NCI-H2171 (cell line): ENCODE measurements around the gene LRRC26.
A peak's percentile ranks its signal among the peaks of the same experiment; 100 is the strongest.

Experiments used
- DNase-seq: peaks from one replicate; lab custom pipeline; 2025; lab: John Stamatoyannopoulos, UW

The LRRC26 gene

DNA sequence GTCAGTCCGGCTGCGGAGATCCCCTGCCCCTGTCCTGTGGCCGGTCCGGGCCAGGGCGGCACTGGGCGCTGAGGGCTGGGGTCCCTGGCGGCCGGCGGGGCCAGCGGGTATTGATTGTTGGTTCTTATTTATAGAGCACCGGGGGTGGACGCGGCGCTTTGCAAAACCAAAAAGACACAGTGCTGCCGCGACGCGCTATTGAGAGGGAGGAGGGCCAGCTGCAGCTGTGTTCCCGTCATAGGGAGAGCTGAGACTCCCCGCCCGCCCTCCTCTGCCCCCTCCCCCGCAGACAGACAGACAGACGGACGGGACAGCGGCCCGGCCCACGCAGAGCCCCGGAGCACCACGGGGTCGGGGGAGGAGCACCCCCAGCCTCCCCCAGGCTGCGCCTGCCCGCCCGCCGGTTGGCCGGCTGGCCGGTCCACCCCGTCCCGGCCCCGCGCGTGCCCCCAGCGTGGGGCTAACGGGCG, 2.5 kb downstream of the LRRC26 start:
- DNase-seq = no peak

DNA sequence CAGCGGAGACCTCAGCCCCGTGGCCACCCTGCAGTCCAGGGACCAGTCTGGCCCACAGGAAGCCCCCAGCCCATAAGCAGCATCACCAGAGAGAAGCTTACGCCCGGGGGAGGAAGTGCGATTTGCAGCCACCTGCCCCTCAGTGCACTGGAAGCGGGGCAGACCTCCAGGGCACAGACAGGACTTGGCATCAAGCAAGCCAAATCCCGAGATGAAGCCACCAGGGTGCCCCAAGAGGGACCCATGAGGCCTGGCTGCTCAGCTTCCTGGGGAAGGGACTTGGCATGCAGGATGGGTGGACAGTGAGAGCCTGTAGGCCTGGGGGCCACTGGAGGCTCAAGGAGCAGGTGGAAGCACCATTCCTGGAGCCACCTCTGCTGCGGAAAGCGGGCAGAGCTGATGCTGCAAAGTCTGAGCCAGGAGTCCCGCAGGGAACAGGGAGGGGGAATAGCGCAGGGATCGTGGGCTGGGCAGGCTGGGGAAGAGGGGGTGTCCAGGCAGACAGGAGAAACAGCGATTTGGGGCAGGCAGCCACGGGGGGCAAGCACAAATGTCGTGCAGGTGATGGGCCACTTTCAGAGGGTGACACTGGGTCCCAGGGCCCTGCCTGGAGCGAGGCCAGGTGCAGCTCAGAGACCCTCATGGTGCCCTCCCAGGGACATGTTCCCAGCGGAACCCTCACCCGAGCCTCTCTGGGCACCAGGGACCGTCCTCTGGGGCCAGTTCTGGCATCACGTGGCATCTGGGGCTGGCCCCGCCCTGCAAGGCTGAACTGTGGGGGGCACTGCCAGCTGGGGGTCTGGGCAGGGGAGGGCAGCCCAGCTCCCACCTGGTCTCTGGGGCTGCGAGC, 3.2 kb downstream of the LRRC26 start:
- no peak for DNase-seq

DNA sequence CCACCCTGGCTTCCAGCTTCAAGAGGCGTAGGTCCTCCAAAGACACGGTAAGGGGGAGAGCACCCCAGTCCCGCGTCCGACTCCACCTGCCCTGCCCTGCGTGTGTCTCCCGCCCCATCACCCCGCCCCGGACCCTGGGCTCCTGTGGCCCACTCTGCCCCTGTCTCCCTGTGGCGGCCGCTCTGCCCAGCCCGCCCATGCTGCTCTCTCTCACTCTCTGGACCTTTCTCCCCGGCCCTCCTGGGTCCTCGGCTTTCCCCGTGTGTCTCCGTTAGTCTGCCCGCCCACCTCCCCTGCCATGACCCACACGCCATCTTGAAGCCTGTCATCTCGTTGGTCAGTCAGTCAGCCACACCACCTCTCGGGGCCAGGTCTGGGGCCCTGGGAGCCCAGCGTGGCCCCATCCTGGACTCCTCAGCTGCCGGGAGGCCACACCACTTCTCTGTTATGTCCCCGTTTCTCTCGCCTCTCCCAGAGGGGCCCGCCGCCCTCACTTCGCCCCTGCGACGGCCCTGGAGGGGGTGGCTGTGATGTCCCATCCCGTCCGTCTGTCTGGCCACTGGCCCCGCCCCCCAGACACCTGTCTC, 4.5 kb downstream of the LRRC26 start:
- no peak for DNase-seq

DNA sequence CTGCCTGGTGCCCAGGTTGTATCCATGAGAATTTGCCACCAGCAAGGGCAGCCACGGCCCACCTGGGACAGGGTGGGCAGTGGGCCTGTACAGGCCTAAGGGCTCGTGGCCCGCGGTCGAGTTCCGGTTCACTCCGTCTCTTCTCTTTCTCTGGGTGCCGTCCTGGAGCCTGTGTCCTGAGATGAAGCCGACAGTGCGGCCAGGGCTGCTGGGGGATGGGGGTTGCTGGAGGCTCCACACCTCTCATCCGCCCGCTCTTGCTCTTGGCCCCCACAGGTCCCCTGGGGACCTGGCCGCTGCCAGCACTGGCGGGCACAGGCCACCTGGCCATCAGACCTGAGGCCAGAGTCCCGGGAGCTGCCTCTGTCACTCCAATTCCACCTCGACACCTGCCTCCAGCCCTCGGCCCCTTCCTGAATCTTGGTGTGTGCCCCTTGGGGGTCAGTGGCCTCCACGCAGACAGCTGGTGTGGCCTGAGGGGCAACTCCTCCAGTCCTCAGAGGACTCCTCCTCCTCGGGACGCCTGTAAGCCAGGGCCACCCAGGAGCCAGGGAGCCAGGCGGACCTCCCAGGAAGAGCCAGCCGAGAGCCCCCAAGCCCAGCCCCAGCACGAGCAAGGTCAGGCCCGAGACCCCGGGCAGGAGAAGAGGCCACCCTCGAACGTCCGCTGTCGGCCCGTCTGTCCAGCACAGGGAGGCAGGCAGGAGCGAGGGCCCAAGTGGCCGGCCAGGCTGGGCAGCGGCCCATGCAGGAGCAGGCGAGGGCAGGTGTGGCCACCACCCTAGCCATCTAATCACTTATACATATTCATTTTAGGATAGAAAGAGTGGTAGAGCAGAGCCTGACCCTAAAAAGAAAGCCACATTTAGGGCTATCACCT, 5.2 kb downstream of the LRRC26 start:
- no peak for DNase-seq

DNA sequence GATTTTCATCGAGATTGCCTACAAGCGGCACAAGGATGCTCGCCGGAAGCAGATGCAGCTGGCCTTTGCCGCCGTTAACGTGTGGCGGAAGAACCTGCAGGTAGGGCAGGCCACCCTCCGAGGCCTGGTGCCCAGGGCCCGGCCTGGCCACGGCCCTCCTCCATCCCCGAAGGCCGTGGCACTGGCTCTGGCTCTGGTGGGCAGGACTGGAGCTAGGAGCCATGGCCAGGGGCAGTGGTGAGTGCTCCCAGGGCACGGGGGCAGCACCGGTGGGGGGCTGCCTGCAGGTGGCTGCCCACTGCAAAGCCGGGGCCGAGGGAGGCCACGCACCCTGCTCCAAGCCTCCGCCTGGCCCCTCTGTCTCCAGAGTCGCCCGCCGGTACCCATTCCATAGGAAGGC, 6.0 kb downstream of the LRRC26 start:
- DNase-seq = no peak

DNA sequence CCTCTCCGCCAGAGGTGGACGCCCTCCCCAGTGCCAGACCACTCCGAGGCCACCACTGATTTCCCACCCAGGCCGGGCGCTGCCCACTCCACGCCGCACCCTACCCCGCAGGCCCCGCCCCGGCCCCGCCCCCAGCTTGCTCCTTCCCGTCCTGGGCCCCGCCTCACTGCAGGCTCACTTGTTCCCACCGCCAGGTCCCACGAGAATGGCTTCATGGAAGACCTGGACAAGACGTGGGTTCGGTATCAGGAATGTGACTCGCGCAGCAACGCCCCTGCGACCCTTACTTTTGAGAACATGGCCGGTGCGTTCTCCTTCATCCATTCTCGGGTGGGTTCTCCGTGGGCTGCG, 6.5 kb downstream of the LRRC26 start:
- no peak for DNase-seq

DNA sequence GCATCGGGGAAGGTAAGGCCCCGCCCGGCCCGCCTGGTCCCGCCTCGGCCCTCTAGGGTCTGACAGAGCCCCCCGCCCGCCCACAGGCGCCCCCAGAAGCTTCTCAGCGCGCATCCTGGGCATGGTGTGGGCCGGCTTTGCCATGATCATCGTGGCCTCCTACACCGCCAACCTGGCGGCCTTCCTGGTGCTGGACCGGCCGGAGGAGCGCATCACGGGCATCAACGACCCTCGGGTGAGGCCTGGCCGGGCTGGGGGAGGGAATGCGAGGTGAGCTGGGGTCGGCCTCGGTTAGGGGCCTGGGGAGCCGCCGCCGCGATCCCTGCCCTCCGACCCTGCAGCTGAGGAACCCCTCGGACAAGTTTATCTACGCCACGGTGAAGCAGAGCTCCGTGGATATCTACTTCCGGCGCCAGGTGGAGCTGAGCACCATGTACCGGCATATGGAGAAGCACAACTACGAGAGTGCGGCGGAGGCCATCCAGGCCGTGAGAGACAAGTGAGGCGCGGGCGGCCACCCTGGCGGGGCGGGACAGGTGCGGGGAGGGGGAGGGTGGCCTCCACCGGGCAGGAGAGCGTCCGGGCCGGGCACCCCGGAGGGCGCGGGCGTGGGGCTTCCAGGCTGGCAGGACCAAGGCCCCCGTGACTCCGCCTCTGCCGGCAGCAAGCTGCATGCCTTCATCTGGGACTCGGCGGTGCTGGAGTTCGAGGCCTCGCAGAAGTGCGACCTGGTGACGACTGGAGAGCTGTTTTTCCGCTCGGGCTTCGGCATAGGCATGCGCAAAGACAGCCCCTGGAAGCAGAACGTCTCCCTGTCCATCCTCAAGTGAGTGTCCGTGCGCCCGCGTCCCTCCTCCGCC, 7.1 kb downstream of the LRRC26 start:
- peak; percentile 63 for DNase-seq

DNA sequence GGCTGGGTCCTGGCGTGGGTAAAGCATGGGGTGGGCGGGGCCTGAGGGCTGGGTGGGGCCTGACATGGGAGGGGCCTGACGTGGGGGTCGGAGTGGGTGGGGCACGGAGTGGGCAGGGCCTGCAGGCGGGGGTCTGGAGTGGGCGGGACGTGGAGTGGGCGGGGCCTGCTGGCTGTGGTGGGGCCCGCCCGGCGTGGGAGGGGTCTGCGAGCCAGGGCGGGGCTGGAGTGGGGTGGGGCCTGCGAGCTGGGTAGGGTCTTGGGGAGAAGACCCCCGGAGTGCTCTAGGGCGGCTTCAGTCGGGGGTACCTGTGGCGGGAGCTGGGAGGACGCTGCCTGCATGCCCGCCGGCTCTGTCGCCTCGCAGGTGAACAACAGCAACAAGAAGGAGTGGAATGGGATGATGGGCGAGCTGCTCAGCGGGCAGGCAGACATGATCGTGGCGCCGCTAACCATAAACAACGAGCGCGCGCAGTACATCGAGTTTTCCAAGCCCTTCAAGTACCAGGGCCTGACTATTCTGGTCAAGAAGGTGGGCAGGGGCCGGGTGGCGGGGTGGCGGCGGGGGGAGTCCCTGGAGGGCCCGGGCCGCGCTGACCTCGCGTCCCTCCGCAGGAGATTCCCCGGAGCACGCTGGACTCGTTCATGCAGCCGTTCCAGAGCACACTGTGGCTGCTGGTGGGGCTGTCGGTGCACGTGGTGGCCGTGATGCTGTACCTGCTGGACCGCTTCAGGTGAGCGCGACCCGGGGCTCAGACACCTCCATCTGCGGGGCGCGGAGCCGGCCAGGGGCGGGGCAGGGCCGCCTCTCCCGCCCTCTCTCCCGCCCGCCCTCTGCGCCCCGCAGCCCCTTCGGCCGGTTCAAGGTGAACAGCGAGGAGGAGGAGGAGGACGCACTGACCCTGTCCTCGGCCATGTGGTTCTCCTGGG, 8.0 kb downstream of the LRRC26 start:
- DNase-seq = no peak

DNA sequence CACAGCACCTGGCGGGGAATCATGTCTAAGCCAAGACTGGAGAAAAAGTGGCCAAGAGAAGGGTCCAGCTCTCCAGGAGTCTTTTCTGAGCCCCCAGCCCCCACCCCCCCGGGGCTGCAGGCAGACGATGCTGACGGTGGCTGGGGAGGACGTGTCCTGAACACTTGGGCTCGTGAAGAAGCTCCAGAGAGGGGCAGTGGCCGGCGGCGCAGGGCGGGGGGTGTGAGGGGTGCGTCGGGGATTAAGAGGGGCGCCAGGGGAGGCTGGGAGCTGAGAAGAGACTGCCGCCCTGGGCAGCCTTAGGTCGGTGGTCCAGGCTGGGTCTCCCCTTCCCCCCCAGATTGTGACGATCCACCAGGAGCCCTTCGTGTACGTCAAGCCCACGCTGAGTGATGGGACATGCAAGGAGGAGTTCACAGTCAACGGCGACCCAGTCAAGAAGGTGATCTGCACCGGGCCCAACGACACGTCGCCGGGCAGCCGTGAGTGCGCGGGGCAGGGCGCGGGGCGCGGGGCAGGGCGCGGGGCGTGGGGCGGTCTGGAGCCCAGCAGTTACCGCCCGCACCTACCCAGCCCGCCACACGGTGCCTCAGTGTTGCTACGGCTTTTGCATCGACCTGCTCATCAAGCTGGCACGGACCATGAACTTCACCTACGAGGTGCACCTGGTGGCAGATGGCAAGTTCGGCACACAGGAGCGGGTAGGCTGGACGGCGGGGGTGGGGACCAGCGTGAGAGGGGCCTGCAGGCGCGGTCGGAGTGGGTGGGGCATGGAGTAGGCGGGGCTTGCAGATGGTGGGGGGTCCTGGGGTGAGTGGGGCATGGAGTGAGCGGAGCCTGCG, 8.9 kb downstream of the LRRC26 start:
- peak; percentile 99 for DNase-seq

DNA sequence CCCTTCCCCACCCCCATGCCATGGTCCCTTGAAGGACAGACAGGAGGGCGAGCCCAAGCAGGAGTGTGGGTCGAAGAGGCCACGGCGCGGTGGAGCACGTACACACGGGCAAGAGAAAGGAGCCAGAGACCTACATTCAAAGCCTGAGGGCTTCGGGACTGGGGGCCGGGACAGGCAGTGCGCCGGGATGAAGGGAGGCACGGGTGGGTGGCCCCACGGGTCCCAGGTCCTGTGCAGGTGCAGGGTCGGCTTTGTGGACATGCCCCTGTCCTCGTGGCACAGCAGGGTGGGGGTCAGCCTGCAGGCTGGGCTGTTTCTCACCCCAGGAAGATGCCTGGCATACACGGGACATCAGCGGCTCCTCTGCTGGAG, 9.8 kb downstream of the LRRC26 start:
- DNase-seq = no peak

DNA sequence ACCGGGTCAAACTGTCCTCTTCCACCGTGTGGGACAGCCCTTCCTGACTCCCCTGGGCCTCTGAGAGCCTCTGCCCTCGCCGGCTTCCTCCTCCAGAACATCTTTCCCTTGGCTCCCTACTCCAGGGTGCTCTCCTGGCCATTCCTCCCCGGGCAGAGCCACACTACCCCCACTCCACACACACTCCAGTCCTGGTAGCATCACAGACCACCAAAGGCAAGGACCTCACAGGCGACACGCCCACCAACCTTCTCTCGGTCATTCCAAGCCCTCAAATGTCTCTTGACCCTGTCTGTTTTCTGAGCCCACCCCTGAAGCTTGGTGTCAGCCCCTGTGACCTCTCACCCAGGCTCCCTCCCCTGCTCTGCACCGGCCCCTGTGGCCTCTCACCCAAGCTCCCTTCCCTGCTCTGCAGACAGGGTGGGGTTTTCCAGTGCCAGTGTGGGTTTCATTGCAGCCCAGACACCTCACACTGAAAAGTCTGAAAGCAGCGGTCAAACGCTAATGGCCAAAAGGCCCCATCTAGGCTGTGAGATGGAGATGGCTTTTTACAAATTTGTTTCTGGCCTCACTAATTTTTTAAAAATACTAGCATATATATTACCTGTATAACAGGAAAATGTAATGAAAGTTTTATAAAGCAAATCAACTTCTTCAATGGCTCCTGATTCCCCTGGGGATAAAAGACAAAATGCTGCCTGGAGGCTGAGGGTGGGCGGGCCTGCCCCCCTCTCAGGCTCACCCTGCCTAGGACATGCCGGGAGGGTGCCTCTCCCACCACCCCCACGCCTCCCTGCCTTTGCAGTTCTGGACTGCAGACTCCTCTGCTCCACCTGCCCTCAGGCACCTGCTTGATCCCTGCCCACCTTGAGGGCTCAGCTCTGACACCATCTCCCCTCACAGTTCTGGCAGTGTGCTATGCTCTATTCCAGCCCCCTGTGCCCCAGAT, 10.5 kb downstream of the LRRC26 start:
- no peak for DNase-seq

DNA sequence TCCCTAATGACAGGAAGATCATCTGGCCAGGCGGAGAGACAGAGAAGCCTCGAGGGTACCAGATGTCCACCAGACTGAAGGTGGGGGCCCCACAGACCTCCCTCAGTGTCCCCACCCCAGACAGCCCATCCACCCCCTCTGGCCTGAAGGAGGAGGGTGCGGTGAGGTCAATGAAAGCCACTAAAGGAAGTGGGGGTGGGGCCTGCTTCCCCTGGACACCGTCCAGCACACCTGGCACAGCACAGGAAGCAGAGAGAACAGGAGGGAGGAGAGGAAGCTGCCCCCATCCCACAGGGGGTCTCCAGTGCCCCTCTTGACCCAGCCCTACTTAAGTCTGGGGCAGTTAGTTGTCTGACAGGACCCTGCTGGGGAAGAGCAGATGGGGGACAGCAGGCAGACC, 11.2 kb downstream of the LRRC26 start:
- no peak for DNase-seq

DNA sequence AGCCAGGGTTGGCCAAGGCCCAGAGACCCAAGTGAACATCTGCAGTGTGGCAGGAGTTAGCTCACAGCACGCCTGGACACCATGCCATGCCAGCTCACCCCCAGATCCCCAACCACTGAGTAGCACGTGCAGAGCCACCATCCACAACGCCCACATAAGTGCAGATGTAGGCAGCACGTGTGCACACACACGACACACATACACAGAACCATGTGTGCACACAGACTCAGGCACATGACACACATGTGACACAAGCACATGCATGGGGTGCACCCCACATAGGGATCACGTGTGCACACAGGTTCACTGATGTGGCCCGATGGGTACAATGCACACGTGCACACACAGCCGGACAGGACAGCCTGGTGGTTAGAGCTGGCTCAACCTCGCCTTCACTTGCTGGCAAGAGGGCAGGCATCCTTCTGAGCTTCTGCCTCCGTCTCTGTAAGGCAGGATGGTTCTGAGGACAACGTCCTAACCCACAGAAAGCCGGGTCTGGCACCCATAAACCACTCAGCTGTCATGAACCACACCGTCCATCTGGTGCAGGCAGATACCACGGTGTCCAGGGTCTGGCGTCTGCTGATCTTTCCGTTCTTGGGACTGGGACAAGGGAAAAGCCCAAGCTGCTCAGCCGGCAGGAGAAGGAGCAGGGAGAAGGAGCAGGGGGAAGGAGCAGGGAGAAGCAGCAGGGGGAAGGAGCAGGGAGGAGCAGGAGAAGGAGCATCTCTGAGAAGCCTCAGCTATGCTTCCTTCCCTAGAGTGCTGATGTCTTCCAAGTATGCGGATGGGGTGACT, 12.0 kb downstream of the LRRC26 start:
- DNase-seq = no peak

DNA sequence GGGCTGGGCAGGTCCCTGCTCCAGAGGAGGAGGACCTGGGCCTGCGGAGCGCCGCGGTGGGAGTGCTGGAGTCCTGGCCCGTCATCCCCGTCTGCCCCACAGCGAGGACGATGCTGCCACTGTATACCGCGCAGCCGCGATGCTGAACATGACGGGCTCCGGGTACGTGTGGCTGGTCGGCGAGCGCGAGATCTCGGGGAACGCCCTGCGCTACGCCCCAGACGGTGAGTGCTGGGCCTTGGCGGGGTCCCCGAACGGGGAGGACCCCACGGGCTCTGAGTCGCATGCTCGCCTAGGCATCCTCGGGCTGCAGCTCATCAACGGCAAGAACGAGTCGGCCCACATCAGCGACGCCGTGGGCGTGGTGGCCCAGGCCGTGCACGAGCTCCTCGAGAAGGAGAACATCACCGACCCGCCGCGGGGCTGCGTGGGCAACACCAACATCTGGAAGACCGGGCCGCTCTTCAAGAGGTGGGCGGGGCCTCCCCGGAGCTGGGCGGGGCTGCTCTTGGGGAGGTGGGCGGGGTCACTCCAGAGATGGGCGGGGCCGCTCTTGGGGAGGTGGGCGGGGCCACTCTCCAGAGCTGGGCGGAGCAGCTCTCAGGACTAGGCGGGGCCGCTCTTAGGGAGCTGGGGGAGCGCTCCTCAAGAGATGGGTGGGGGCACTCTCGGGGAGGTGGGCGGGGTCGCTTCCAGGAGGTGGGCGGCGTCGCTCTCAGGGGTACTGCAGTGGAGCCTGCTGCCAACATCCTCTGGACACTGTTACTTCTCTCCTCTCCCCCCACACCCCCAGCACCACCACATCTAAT, 13.1 kb downstream of the LRRC26 start:
- DNase-seq = no peak

DNA sequence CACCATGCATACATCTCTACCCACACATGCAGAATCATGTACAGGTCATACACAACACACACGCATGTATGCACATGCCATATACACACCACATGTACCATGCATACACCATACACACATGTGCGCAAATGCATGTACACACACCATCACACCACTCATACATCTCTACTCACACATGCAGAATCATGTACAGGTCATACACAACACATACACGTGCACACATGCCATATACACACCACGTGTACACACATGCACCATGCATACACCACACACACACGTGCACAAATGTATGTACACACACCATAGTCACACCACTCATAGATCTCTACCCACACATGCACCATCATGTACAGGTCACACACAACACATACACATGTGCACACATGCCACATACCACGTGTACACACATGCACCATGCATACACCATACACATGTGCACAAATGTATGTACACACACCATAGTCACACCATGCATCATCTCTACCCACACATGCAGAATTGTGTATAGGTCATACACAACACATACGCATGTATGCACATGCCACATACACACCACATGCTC, 16.9 kb downstream of the LRRC26 start:
- no peak for DNase-seq

DNA sequence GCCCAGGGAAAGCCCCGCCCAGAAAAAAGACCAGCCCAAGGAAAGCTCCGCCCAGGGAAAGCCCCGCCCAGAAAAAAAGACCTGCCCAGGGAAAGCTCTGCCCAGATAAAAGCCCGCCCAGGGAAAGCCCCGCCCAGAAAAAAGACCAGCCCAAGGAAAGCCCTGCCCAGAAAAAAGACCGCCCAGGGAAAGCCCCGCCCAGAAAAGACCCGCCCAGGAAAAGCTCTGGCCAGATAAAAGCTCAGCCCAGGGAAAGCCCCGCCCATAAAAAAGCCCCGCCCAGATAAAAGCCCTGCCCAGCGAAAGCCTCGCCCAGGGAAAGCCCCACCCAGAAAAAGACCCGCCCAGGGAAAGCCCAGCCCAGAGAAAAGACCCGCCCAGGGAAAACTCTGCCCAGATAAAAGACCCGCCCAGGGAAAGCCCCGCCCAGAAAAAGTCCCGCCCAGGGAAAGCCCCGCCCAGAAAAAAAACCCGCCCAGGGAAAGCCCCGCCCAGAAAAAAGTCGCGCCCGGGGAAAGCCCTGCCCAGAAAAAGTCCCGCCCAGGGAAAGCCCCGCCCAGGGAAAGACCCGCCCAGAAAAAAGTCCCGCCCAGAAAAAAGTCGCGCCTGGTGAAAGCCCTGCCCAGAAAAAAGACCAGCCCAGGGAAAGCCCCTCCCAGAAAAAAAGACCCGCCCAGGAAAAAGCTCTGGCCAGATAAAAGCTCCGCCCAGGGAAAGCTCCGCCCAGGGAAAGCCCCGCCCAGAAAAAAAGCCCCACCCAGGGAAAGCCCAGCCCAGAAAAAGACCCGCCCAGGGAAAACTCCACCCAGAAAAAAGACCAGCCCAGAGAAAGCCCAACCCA, 19.0 kb downstream of the LRRC26 start:
- peak; percentile 90 for DNase-seq
